Measurements from ENCODE around the gene SMC1B.
"Not testable (repeated sequence)": the region's sequence is repeated elsewhere in the genome, so short reads cannot be mapped to it uniquely, and the experiment has no call there.

SMC1B gene

DNA sequence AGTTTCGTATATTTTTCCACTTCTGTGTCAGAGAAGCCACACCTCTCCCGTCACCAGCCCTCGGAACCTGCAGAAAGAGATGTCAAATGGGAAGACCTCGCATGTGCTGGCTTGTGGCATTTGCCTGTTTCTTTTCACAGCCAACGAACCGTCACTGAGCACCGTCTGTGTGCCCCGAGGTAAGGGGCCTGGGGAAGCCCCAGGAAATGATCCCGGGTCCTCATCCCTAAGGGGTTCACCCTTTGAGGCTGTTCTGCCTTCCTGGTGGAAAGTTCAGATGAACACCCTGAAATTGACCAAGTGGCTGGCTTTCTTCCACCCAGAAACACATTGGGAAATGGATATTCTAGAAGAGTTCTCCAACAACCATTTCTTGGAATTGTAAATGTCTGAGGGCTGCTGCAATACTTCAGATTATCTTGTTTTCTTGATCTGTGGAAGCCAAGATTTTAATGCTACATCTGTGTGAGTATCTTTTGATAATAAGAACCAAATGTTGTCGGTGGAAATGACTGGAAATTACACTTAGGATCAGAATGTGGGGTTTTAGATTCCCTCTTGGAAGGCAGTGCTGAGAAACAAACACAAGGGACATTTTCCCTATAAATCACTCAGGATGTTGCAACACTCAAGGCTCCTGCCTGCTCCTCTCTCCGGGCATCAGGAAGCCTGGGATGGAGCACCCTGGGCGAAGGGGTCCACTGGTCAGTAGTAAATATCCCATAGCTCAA is 37.7 kb upstream of the SMC1B start:
- DNase-seq (ENCODE audit: low read depth) = no peak

DNA sequence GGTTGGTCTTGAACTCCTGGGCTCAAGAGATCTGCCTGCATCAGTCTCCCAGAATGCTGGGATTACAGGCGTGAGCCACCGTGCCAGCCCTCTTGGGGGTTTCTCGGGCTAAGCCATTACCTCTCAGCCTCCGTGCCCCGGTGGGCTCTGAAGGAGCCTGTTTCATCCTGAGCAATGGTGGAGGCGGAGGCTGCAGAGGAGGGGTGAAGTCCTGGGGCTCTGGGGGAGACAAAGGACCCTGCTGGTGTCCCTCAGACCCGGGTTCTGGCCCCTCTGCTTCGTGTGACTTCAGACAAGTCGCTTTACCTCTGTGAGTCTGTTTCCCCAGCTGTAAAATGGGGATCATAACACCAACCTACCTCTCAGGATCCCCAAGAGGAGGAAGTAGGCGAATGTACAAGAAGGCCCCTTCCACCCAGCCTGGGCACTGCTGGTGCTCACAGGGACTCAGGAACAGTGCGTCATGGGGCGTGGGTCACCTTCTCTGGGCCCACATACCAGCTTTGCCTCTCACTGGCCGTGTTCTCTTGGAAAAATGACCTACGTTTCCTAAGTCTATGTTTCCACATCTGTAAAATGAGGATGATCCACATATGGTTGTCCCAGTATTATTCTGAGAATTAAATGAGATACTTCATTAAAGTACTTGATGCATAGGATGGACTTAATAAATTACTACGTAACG is 36.8 kb upstream of the SMC1B start:
- TF ChIP-seq, protein P1, sequence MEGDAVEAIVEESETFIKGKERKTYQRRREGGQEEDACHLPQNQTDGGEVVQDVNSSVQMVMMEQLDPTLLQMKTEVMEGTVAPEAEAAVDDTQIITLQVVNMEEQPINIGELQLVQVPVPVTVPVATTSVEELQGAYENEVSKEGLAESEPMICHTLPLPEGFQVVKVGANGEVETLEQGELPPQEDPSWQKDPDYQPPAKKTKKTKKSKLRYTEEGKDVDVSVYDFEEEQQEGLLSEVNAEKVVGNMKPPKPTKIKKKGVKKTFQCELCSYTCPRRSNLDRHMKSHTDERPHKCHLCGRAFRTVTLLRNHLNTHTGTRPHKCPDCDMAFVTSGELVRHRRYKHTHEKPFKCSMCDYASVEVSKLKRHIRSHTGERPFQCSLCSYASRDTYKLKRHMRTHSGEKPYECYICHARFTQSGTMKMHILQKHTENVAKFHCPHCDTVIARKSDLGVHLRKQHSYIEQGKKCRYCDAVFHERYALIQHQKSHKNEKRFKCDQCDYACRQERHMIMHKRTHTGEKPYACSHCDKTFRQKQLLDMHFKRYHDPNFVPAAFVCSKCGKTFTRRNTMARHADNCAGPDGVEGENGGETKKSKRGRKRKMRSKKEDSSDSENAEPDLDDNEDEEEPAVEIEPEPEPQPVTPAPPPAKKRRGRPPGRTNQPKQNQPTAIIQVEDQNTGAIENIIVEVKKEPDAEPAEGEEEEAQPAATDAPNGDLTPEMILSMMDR (IDR thresholded peaks at IDR 0.05; ENCODE audit: control insufficient read depth, extremely low read depth, insufficient read depth) = no peak
- DNase-seq (ENCODE audit: low read depth) = no peak
- no peak overlapping the region for H3K4me3 ChIP-seq (ENCODE audit: low read depth, low read length)

More for the DNA sequence above, 37.7 kb upstream of the SMC1B start:
- no peak overlapping the region for H3K4me3 ChIP-seq (ENCODE audit: low read depth, low read length)
- TF ChIP-seq, protein P1 (IDR thresholded peaks at IDR 0.05; ENCODE audit: control insufficient read depth, extremely low read depth, insufficient read depth) = no peak

DNA sequence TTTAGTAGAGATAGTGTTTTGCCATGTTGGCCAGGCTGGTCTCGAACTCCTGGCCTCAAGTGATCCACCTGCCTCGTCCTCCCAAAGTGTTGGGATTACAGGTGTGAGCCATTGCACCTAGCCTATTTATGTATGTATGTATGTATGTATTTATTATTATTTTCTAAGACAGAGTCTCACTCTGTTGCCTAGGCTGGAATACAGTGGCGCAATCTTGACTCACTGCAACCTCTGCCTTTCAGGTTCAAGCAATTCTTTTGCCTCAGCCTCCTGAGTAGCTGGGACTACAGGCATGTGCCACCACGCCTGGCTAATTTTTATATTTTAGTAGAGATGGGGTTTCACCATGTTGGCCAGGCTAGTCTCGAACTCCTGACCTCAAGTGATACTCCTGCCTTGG is 36.0 kb upstream of the SMC1B start:
- not testable (repeated sequence) for DNase-seq (ENCODE audit: low read depth); H3K4me3 ChIP-seq (ENCODE audit: low read depth, low read length)

DNA sequence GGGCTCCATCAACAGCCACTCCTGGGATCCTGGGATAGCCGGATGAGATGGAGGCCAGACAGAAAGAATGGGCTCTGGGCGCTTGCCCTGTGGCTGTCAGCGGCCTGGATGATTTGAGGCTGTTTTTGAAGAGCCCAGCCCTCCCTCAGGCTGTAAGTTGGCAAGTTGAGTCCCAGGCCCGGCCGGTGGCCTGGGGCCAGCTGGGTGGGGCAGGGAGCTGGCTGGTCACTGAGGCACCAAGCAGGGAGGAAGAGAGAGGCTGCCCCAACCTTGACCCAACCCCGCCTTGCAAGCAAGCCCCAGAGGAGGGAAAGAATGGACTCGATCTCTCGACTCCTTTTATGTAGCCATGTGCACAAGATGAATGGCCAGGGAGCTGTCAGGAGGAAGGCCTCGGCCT is 35.0 kb upstream of the SMC1B start:
- H3K4me3 ChIP-seq (ENCODE audit: low read depth, low read length) = no peak overlapping the region
- TF ChIP-seq, protein P1 (IDR thresholded peaks at IDR 0.05; ENCODE audit: control insufficient read depth, extremely low read depth, insufficient read depth) = no peak
- DNase-seq (ENCODE audit: low read depth) = no peak

DNA sequence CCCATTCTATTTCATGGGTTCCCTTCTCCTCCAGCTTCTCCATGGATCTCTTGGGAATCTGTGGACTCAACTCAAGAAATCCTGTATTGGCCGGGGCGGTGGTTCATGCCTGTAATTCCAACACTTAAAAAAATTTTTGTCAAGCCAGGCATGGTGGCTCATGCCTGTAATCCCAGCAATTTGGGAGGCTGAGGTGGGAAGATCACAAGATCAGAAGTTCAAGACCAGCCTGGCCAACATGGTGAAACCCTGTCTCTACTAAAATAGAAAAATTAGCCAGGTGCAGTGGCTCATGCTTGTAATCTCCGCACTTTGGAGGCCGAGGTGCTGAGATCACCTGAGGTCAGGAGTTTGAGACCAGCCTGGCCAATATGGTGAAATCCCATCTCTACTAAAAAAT is 34.2 kb upstream of the SMC1B start:
- DNase-seq (ENCODE audit: low read depth); H3K4me3 ChIP-seq (ENCODE audit: low read depth, low read length): not testable (repeated sequence)

DNA sequence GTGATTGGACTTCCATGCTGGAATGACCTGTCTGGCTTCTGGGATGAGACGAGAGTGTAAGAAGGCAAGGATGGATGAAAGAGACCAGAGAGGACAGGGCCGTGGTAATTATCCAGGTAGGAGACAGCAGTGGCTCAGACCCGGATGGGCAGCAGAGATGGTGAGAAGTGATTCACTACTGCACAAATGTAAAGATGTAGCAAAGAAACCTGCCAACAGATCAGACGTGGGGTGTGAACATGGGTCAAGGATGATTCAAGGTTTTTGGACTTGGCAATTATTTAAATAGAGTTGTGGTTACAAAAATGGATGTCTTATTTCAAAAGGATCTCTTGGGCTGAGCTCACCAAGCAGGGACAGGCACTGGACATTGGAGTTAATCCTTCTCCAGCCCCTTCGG is 32.8 kb upstream of the SMC1B start:
- TF ChIP-seq, protein P1 (IDR thresholded peaks at IDR 0.05; ENCODE audit: control insufficient read depth, extremely low read depth, insufficient read depth) = no peak

DNA sequence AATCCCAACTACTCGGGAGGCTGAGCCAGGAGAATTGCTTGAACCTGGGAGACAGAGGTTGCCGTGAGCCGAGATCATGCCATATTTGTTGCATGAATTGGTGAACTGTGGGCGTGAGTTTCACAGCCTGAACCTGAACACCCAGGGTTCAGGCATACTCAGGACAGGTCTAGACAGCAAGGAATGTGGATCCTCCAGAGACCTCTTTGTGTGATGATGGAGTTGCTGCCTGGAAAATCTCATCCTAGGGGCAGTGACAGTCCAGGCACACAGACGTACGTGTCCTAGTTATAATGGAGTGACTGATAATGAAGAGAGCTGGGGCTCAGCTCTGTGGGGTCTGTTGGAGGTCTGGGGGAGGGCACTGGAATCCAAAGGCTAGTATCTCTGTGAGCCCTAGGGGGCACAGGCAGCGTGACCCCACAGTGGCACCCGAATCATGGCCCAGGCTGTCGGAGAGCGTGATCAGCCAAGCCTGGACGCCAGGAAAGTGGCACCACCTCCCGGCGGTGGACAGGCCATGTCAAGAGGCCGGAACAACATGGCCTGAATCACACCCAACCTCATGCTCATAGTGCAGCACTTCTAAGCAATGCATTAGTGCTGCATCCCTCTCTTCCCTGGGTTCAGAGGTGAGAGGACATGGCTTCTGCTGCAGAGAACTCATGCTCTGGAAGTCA is 31.8 kb upstream of the SMC1B start:
- TF ChIP-seq, protein P1 (IDR thresholded peaks at IDR 0.05; ENCODE audit: control insufficient read depth, extremely low read depth, insufficient read depth) = no peak
- DNase-seq (ENCODE audit: low read depth) = no peak
- H3K4me3 ChIP-seq (ENCODE audit: low read depth, low read length) = no peak overlapping the region

More for the DNA sequence above, 32.8 kb upstream of the SMC1B start:
- DNase-seq (ENCODE audit: low read depth) = no peak
- H3K4me3 ChIP-seq (ENCODE audit: low read depth, low read length) = no peak overlapping the region
